ENCODE data around the gene BRSK1. TPM values are rescaled to one million over a fixed set of nuclear protein-coding genes. Genes with fewer than 3 reads are reported as not detected.

Gene BRSK1
- polyA plus RNA-seq, 2 of the 4 experiments (the other 2 are of a cell fraction), result 5.4 to 6.6 TPM

- TF ChIP-seq CTCF (IDR thresholded peaks at IDR 0.05) (no peak), ZC3H11A (IDR thresholded peaks at IDR 0.05) (no peak)
Measured at GRCh38 chr19:55312621-55313512, 29.1 kb downstream of the BRSK1 start (continued).

- no peak for TF ChIP-seq EHF (CRISPR knock-in tag; IDR thresholded peaks at IDR 0.05)
- TF ChIP-seq BHLHE40 (IDR thresholded peaks at IDR 0.05; ENCODE audit: low read depth, low read length), result no peak
- TF ChIP-seq KDM5A (IDR thresholded peaks at IDR 0.05), result no peak
- TF ChIP-seq CHD4 (IDR thresholded peaks at IDR 0.05; ENCODE audit: borderline replicate concordance), result no peak
- no peak for TF ChIP-seq CHD2 (IDR thresholded peaks at IDR 0.05; ENCODE audit: low read length, partially characterized antibody)
- no peak for TF ChIP-seq PHF8 (IDR thresholded peaks at IDR 0.05; ENCODE audit: borderline replicate concordance, low read depth)
- TF ChIP-seq CTCF (IDR thresholded peaks at IDR 0.05), result no peak
- TF ChIP-seq EP300 (IDR thresholded peaks at IDR 0.05), result no peak
- no peak for TF ChIP-seq ATOH8 (CRISPR knock-in tag; IDR thresholded peaks at IDR 0.05; ENCODE audit: low read depth)
- no peak for TF ChIP-seq ESRRA (IDR thresholded peaks at IDR 0.05; ENCODE audit: borderline replicate concordance, low read length)
- no peak for TF ChIP-seq SMC3 (IDR thresholded peaks at IDR 0.05)
- TF ChIP-seq MAX (IDR thresholded peaks at IDR 0.05), result no peak
- TF ChIP-seq CBX2 (IDR thresholded peaks at IDR 0.05; ENCODE audit: borderline replicate concordance, low read depth), result no peak
- no peak for TF ChIP-seq HOXB13 (CRISPR knock-in tag; IDR thresholded peaks at IDR 0.05; ENCODE audit: low read depth)
- no peak for TF ChIP-seq POLR2AphosphoS2 (conservative IDR thresholded peaks at IDR 0.05; ENCODE audit: low read length)
- TF ChIP-seq RARB (CRISPR knock-in tag; IDR thresholded peaks at IDR 0.05), result no peak
- no peak for TF ChIP-seq RAD21 (conservative IDR thresholded peaks at IDR 0.05 in 1 of 2, IDR thresholded peaks at IDR 0.05 in 1 of 2)
- no peak for TF ChIP-seq USF2 (IDR thresholded peaks at IDR 0.05)
- no peak for TF ChIP-seq HOXA7 (CRISPR knock-in tag; IDR thresholded peaks at IDR 0.05)
- TF ChIP-seq MAZ (IDR thresholded peaks at IDR 0.05; ENCODE audit: borderline replicate concordance, low read depth, low read length), result no peak
- WGBS (ENCODE audit: missing lambda C conversion rate), result 73% methylated on average over 8 of the region's 8 CpGs
- no peaks in the 10 kb centered on the region for H3K9me3 ChIP-seq
- CTCF ChIA-PET, result interaction anchor here (0.7 to 21.1 kb wide), 4 partner anchors 11 to 104 kb away, joined by 3 to 306 read pairs (median 10); no protein-coding TSS in a partner anchor
- H3K4me1 ChIP-seq, result no peaks in the 10 kb centered on the region
- H3K4me2 ChIP-seq, result no peak overlapping the region
- FAIRE-seq (no peak), DNase-seq (ENCODE audit: low read depth in 1 of 2, low spot score in 1 of 2) (no peak), ATAC-seq (peak in 1 of 2 experiments; percentile 12; a peak in 1 of 6 replicates)
- no peak overlapping the region for H3K4me3 ChIP-seq
- no peak overlapping the region for H3K27ac ChIP-seq
- POLR2A ChIA-PET, result interaction anchor here (2.3 kb wide), 1 partner anchor 93 kb away, joined by 6 read pairs; the partner anchor contains the start of gene UBE2S
Measured at GRCh38 chr19:55314396-55314795, 30.6 kb downstream of the BRSK1 start.

All from A549 (cell line).